ENCODE data around the gene TPM1. TPM values are rescaled to one million over a fixed set of nuclear protein-coding genes. Genes with fewer than 3 reads are reported as not detected.

TPM1 gene
- total RNA-seq, 2 donors from 2014 or later = 564 to 629 TPM

GRCh38 chr15:63016234-63016633 is 26.3 kb upstream of the TPM1 start:
- no peak overlapping the region for H3K27ac ChIP-seq
- no peaks in the 10 kb centered on the region for H3K4me1 ChIP-seq (replicated peaks)
- intact Hi-C loops (cut with DNase I) = no loop called here
- H3K4me3 ChIP-seq = no peak overlapping the region
- WGBS = 96% methylated on average over 2 of the region's 2 CpGs
- H3K27me3 ChIP-seq (replicated peaks; ENCODE audit: insufficient read depth) = no peaks in the 10 kb centered on the region
- DNase-seq (ENCODE audit: low spot score) = no peak
- no peaks in the 10 kb centered on the region for H3K36me3 ChIP-seq
- TF ChIP-seq CTCF (IDR thresholded peaks at IDR 0.05) = no peak
- TF ChIP-seq POLR2AphosphoS5 (IDR thresholded peaks at IDR 0.05) = no peak
- no peak for TF ChIP-seq POLR2A (IDR thresholded peaks at IDR 0.05)
- no peaks in the 10 kb centered on the region for H3K9me3 ChIP-seq

- Histone ChIP-seq H3K9me3 (no peaks in the 10 kb centered on the region), H3K4me1 (replicated peaks) (no peaks in the 10 kb centered on the region), H3K4me3 (no peak overlapping the region), H3K27me3 (replicated peaks; ENCODE audit: insufficient read depth) (no peaks in the 10 kb centered on the region), H3K27ac (no peak overlapping the region), H3K36me3 (no peaks in the 10 kb centered on the region)
- no peak for DNase-seq (ENCODE audit: low spot score)
- no peak for TF ChIP-seq POLR2AphosphoS5 (IDR thresholded peaks at IDR 0.05)
- TF ChIP-seq CTCF (IDR thresholded peaks at IDR 0.05) = no peak
- no peak for TF ChIP-seq POLR2A (IDR thresholded peaks at IDR 0.05)
- WGBS = 95% methylated on average over 1 of the region's 1 CpG
- intact Hi-C loops (cut with DNase I) = no loop called here
These were observed 23.9 kb upstream of the TPM1 start for GRCh38 chr15:63018639-63019038.

GRCh38 chr15:63019511-63020109 is 22.9 kb upstream of the TPM1 start:
- WGBS = 22% methylated on average over 9 of the region's 9 CpGs
- Histone ChIP-seq H3K9me3 (no peaks in the 10 kb centered on the region), H3K36me3 (no peaks in the 10 kb centered on the region), H3K27ac (no peak overlapping the region), H3K4me3 (no peak overlapping the region), H3K27me3 (replicated peaks; ENCODE audit: insufficient read depth) (no peaks in the 10 kb centered on the region), H3K4me1 (replicated peaks) (no peaks in the 10 kb centered on the region)
- TF ChIP-seq POLR2A (IDR thresholded peaks at IDR 0.05) (no peak), POLR2AphosphoS5 (IDR thresholded peaks at IDR 0.05) (no peak), CTCF (IDR thresholded peaks at IDR 0.05) (no peak)
- DNase-seq (ENCODE audit: low spot score) = peak; percentile 61
- intact Hi-C loops (cut with DNase I) = no loop called here

- H3K27me3 ChIP-seq (replicated peaks; ENCODE audit: insufficient read depth) = no peaks in the 10 kb centered on the region
- no peak overlapping the region for H3K27ac ChIP-seq
- no peak for DNase-seq (ENCODE audit: low spot score)
- TF ChIP-seq POLR2A (IDR thresholded peaks at IDR 0.05) = no peak
- TF ChIP-seq POLR2AphosphoS5 (IDR thresholded peaks at IDR 0.05) = no peak
- TF ChIP-seq CTCF (IDR thresholded peaks at IDR 0.05) = no peak
- no peaks in the 10 kb centered on the region for H3K9me3 ChIP-seq
- 43% methylated on average over 3 of the region's 3 CpGs for WGBS
- H3K36me3 ChIP-seq = no peaks in the 10 kb centered on the region
- H3K4me3 ChIP-seq = no peak overlapping the region
- intact Hi-C loops (cut with DNase I) = no loop called here
- H3K4me1 ChIP-seq (replicated peaks) = no peaks in the 10 kb centered on the region
These were observed 22.4 kb upstream of the TPM1 start for GRCh38 chr15:63020128-63020527.

- Histone ChIP-seq H3K27ac (no peak overlapping the region), H3K4me1 (replicated peaks) (no peaks in the 10 kb centered on the region), H3K36me3 (no peaks in the 10 kb centered on the region), H3K4me3 (no peak overlapping the region), H3K9me3 (no peaks in the 10 kb centered on the region), H3K27me3 (replicated peaks; ENCODE audit: insufficient read depth) (no peaks in the 10 kb centered on the region)
- no peak for TF ChIP-seq POLR2A (IDR thresholded peaks at IDR 0.05)
- TF ChIP-seq CTCF (IDR thresholded peaks at IDR 0.05) = no peak
- no peak for TF ChIP-seq POLR2AphosphoS5 (IDR thresholded peaks at IDR 0.05)
- intact Hi-C loops (cut with DNase I) = no loop called here
- 96% methylated on average over 7 of the region's 7 CpGs for WGBS
- no peak for DNase-seq (ENCODE audit: low spot score)
These were observed 21.7 kb upstream of the TPM1 start for GRCh38 chr15:63020759-63021430.

Measured in prostate gland (tissue), 2 donors.